Measurements from ENCODE around the gene GPAM.
"Not testable (repeated sequence)": the region's sequence is repeated elsewhere in the genome, so short reads cannot be mapped to it uniquely, and the experiment has no call there.

GPAM gene

GRCh38 chr10:112217386-112218035 lies 33.9 kb upstream of the GPAM start:
- intact Hi-C loops (cut with DNase I), result no loop called here
- DNase-seq, result no peak

GRCh38 chr10:112216966-112217365 lies 33.4 kb upstream of the GPAM start:
- DNase-seq, result no peak
- intact Hi-C loops (cut with DNase I), result no loop called here

DNA sequence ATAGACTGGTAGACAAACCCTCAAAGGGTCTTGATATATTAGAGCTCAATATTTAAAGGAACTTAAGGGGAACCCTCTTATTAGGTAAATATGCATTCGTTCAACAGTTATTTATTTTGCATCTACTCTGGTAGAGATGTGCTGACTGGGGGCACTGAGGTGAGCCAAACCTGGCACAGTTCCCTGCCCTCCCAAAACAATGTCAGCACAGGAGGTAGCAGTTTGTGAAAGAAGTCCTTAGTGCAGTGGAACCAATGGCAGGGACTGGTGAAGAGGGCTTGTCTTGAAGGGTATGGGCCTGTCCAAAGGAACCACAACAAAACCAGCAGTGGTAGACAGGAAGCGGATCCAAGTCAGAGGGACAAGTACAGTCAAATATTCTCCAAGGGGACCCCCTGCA lies 32.6 kb upstream of the GPAM start:
- DNase-seq, result no peak
- intact Hi-C loops (cut with DNase I), result no loop called here

- DNase-seq, result no peak
- intact Hi-C loops (cut with DNase I), result no loop called here
These were observed 31.8 kb upstream of the GPAM start for GRCh38 chr10:112215342-112215774.

- no peak for DNase-seq
- intact Hi-C loops (cut with DNase I), result no loop called here
These were observed 30.8 kb upstream of the GPAM start for GRCh38 chr10:112214298-112214926.

DNA sequence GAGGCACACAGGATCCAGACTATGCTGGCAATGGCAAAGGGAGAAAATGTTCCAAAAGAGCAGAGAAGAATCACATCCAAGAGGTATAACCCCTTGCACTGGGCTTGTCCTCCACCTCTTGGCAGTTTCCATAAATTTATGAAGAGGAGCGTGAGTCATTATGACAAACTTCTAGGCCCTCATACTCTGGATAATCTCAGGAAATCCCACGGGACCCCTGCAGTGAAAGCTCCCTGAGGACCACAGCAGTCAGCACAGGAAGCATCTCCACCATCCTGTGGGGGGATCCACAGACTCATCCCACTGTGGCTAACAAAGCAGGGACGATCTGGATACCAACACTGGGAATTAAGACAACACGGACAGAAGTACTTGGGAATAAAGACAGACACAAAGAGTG lies 30.3 kb upstream of the GPAM start:
- DNase-seq, result no peak
- intact Hi-C loops (cut with DNase I), result no loop called here

DNA sequence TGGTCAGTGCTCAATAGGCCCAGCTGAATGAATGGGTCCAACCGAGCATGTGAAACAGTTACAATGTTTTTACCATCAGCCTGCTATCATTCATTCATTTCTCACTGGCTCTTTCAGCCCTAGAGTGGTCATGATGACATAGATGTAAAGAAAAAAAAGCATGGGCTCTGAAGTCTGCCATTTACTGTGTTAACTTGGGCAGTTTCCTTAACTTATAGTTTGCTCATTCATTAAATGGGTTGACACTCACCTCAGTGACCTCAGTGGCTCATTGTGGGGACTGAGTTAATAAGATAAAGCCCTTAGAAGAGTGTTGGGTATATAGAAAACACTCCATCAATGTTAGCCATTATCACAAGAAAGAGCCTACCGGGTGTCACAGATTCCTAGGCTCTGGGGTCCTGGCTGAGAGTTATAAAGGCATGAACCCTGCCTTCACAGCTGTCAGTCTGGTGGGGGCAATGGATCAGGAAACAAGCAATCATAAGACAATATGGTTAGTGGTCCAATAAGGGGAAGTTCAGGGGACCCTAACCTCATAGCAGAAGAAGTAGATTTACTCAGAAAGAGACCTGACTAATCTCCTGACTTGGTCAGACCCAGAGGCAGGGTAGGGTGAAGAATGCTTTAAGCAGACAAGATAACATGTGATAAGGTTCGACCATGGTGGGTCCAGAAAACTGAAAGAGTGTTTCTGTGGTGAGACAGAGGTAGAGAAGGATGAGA lies 29.7 kb upstream of the GPAM start:
- intact Hi-C loops (cut with DNase I), result no loop called here
- no peak for DNase-seq

- intact Hi-C loops (cut with DNase I), result no loop called here
- DNase-seq, result no peak
These were observed 27.1 kb upstream of the GPAM start for GRCh38 chr10:112210666-112211065.

DNA sequence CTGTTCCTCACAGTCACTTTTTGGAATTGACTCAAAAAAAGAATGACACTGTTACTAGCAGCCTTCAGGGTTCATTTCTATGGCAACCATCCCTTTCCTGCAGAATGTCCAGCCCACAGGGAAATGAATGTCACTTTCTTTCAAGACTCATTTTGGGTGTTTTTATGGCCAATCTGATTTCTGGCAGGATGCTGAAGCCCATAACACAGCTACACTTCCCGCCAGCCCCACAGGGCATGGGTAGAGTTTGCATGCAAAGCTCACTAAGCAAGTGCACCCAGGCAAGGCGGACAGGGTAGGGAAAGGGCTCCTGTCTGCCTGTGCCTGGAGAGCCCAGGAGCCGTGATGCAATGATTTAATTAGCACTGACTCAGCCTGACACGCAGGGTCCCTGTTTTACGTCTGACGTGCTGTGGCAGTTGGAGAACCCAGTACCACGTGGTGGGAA lies 26.1 kb upstream of the GPAM start:
- intact Hi-C loops (cut with DNase I), result no loop called here
- peak in 4 of 10 donors; percentile 39 to 85 (median 68) for DNase-seq

GRCh38 chr10:112208997-112209396 lies 25.4 kb upstream of the GPAM start:
- DNase-seq, result no peak
- intact Hi-C loops (cut with DNase I), result no loop called here

GRCh38 chr10:112208292-112208691 lies 24.7 kb upstream of the GPAM start:
- intact Hi-C loops (cut with DNase I), result no loop called here
- no peak for DNase-seq

GRCh38 chr10:112203328-112204076 lies 19.9 kb upstream of the GPAM start:
- DNase-seq, result no peak
- intact Hi-C loops (cut with DNase I), result no loop called here

- DNase-seq, result no peak
- intact Hi-C loops (cut with DNase I), result no loop called here
These were observed 19.1 kb upstream of the GPAM start for GRCh38 chr10:112202561-112203241.

- no peak for DNase-seq
- intact Hi-C loops (cut with DNase I), result no loop called here
These were observed 18.5 kb upstream of the GPAM start for GRCh38 chr10:112202076-112202475.

GRCh38 chr10:112201334-112201733 lies 17.8 kb upstream of the GPAM start:
- DNase-seq, result no peak
- intact Hi-C loops (cut with DNase I), result no loop called here

DNA sequence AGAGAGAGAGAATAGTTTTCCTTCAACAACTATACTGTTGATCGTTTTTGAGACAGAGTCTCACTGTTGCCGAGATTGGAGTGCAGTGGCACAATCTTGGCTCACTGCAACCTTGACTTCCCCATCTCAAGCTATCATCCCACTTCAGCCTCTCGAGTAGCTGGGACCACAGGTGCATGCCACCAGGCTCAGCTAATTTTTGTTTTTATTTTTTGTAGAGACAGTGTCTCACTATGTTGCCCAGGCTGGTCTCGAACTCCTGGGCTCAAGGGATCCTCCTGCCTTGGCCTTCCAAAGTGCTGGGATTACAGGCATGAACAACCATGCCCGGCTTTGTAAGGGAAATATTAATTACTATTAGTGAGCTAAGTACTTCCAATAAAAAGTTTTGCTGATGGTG lies 16.7 kb upstream of the GPAM start:
- DNase-seq, result not testable (repeated sequence)

DNA sequence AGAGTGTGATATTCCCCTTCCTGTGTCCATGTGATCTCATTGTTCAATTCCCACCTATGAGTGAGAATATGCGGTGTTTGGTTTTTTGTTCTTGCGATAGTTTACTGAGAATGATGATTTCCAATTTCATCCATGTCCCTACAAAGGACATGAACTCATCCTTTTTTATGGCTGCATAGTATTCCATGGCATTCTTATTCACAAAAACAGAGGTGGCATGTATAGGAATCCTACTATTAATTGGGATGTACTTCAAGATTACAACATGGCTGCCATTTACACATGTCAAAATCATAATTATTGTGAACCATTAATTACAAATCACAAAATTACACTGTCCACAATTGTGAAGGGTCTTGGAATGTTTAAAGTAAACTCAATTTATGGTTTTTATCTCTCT lies 14.1 kb upstream of the GPAM start:
- intact Hi-C loops (cut with DNase I); DNase-seq: not testable (repeated sequence)

More for the DNA sequence above, 16.7 kb upstream of the GPAM start:
- intact Hi-C loops (cut with DNase I), result not testable (repeated sequence)

GRCh38 chr10:112195224-112195623 lies 11.7 kb upstream of the GPAM start:
- no peak for DNase-seq
- intact Hi-C loops (cut with DNase I), result no loop called here

GRCh38 chr10:112191791-112192190 lies 8.2 kb upstream of the GPAM start:
- DNase-seq, result peak in 1 of 10 donors; percentile 40
- intact Hi-C loops (cut with DNase I), result no loop called here

DNA sequence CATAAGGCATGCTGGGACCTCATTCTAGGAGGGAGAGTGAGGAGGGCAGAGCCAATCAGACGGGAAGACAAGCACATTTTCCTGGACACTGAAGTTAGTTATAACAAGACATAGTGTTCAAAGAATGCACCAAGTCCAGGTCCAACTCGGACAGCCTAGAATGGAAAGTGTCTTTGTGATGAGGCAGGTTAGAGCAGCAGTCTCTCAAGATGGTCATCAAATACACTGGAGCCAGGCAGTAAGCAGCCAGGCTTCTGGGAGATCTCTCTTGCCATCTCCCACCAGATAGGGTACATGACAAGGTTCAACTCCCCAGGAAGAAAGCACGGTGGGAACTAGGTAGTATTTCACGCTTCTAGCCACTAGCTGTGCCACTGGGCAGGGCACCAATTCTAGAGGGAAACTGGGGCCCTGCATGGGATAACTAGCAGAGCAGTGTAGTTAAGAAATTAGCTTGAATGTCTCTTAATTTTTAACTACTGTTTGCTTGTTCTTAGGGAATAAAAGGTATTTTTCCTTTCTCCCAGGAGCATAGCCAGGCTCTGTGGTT lies 7.6 kb upstream of the GPAM start:
- DNase-seq, result no peak
- intact Hi-C loops (cut with DNase I), result no loop called here
